Measurements from ENCODE around the gene RBM28. TPM values are rescaled to one million over a fixed set of nuclear protein-coding genes. Genes with fewer than 3 reads are reported as not detected.

RBM28 gene
- total RNA-seq, 1 experiment from 2014 or later = 70.0 TPM

- Mint-ChIP-seq H3K9me3 (no peaks in the 10 kb centered on the region), H3K4me1 (peaks cover 0 to 3% of the 10 kb centered on the region in 2 experiments; a peak in 1 of 4 replicates), H3K27me3 (ENCODE audit: low read depth) (no peaks in the 10 kb centered on the region), H3K36me3 (ENCODE audit: insufficient read depth in 1 of 3, low read depth in 3 of 3) (peaks cover 34 to 89% (median 77%) of the 10 kb centered on the region in 3 experiments; a peak in 6 of 7 replicates), H3K4me3 (no peak overlapping the region), H3K27ac (0 out of 7 replicates have a peak overlapping the region, but pooled peaks of 1 of the 3 experiments have one; percentile 7)
- Histone ChIP-seq H3K56ac (ENCODE audit: insufficient read length, low read depth, low read length) (no peak overlapping the region), H4K5ac (ENCODE audit: insufficient read length, low read depth, low read length) (no peak overlapping the region), H3K4me1 (ENCODE audit: insufficient read depth, low read length) (no peaks in the 10 kb centered on the region), H2AK5ac (ENCODE audit: insufficient read length, low read length) (no peak overlapping the region), H3K9me3 (ENCODE audit: control insufficient read depth, low read depth, low read length) (no peaks in the 10 kb centered on the region), H3K4ac (ENCODE audit: low read depth, low read length) (no peak overlapping the region), H4K8ac (replicated peaks; ENCODE audit: insufficient read length, low read depth, low read length) (no peak overlapping the region), H2BK12ac (ENCODE audit: insufficient read length, low read depth, low read length) (no peak overlapping the region), H4K20me1 (ENCODE audit: control insufficient read depth, insufficient read depth, insufficient read length) (no peaks in the 10 kb centered on the region), H3K18ac (ENCODE audit: insufficient read length, low read depth, low read length) (no peak overlapping the region), H2BK5ac (ENCODE audit: insufficient read length, low read length) (no peak overlapping the region), H2BK15ac (ENCODE audit: low read depth, low read length) (no peak overlapping the region), H2AFZ (ENCODE audit: low read length) (no peak overlapping the region), H3K79me1 (ENCODE audit: insufficient read depth, low read depth, low read length, poor library complexity, severe bottlenecking) (peaks cover 2% of the 10 kb centered on the region), H3K27me3 (ENCODE audit: insufficient read depth, low read length) (no peaks in the 10 kb centered on the region), H3K9ac (ENCODE audit: extremely low read depth, insufficient read length, low read length) (no peak overlapping the region), H3K79me2 (ENCODE audit: insufficient read depth, low read length) (no peaks in the 10 kb centered on the region), H3K27ac (ENCODE audit: insufficient read length, low read depth, low read length) (no peak overlapping the region), H3K14ac (ENCODE audit: insufficient read depth, low read length) (no peak overlapping the region), H3K23ac (ENCODE audit: insufficient read length, low read depth, low read length) (no peak overlapping the region), H2BK120ac (ENCODE audit: low read depth, low read length, poor library complexity, severe bottlenecking) (no peak overlapping the region), H2BK20ac (ENCODE audit: low read depth, low read length, poor library complexity, severe bottlenecking) (no peak overlapping the region), H3K23me2 (ENCODE audit: insufficient read length, low read depth, low read length, poor library complexity, severe bottlenecking) (no peaks in the 10 kb centered on the region), H3K4me2 (ENCODE audit: insufficient read depth, insufficient read length, low read length) (no peak overlapping the region), H4K91ac (ENCODE audit: insufficient read length, low read depth, low read length) (no peak overlapping the region), H3T11ph (ENCODE audit: low read length) (no peak overlapping the region)
- TF ChIP-seq CTCF (conservative IDR thresholded peaks at IDR 0.05) = no peak
- DNase-seq = no peak
These were observed 20.7 kb downstream of the RBM28 start for GRCh38 chr7:128323040-128323439.
